Caco-2 (cell line): ENCODE results near the gene LEKR1. TPM values are rescaled to one million over a fixed set of nuclear protein-coding genes. Genes with fewer than 3 reads are reported as not detected.

ENCODE experiments used
- BruUV-seq: library from RNA; stranded (reverse); fragments of 400-500 nt; replicated peaks from 2 replicates; lab custom pipeline; 2021; lab: Mats Ljungman, UMichigan
- CTCF ChIA-PET: fragments of 300-600 bp; sonication (Branson Sonifier 250); formaldehyde crosslinking; loops from one replicate; lab custom pipeline; 2022; ENCODE audit warnings: antibody characterized with exemption; lab: Charles Lee
- POLR2A ChIA-PET: fragments of 300-600 bp; sonication (Branson Sonifier 250); formaldehyde crosslinking; loops from one replicate; lab custom pipeline; 2022; ENCODE audit warnings: antibody characterized with exemption; lab: Charles Lee
- DNase-seq, 2 experiments: peaks; one replicate each; pipeline versions ENCODE4 v3.0.0 to v3.0.0-alpha.2; 2020 to 2022
- H3K27me3 ChIP-seq: replicated peaks from 2 replicates; pipeline ENCODE4 v1.6.0; 2011; ENCODE audit warnings: low read length; ENCODE audit not compliant: control insufficient read depth, insufficient read depth
- H3K36me3 ChIP-seq: 2 replicates; pipeline ENCODE4 v1.5.1; 2011; ENCODE audit warnings: low read length; ENCODE audit not compliant: control insufficient read depth, insufficient read depth
- H3K4me1 ChIP-seq: fragments of 250-450 bp; sonication (Bioruptor Pico); 2 replicates; pipeline ENCODE4 v1.5.1; 2020; ENCODE audit warnings: mild to moderate bottlenecking
- H3K4me3 ChIP-seq: 2 replicates; pipeline ENCODE4 v1.5.1; 2011; ENCODE audit warnings: low read depth, mild to moderate bottlenecking, control low read depth, low read length
- H3K9me3 ChIP-seq: fragments of 250-450 bp; sonication (Bioruptor Pico); 2 replicates; pipeline ENCODE4 v1.5.1; 2020; ENCODE audit warnings: mild to moderate bottlenecking, moderate library complexity
- H3K27ac Mint-ChIP-seq: one replicate; pipeline ENCODE4 v1.8.0; 2022; ENCODE audit warnings: mixed read lengths; ENCODE audit not compliant: unreplicated experiment
- H3K27me3 Mint-ChIP-seq: one replicate; pipeline ENCODE4 v1.8.0; 2022; ENCODE audit warnings: mixed read lengths; ENCODE audit not compliant: insufficient read depth, unreplicated experiment
- H3K36me3 Mint-ChIP-seq: one replicate; pipeline ENCODE4 v1.8.0; 2022; ENCODE audit warnings: mild to moderate bottlenecking, mixed read lengths; ENCODE audit not compliant: insufficient read depth, unreplicated experiment
- H3K4me1 Mint-ChIP-seq: one replicate; pipeline ENCODE4 v1.8.0; 2022; ENCODE audit warnings: low read depth, mixed read lengths; ENCODE audit not compliant: unreplicated experiment
- H3K4me3 Mint-ChIP-seq: one replicate; pipeline ENCODE4 v1.8.0; 2022; ENCODE audit warnings: mild to moderate bottlenecking, moderate library complexity, mixed read lengths; ENCODE audit not compliant: unreplicated experiment
- H3K9me3 Mint-ChIP-seq: one replicate; pipeline ENCODE4 v1.8.0; 2022; ENCODE audit warnings: mixed read lengths; ENCODE audit not compliant: unreplicated experiment
- intact Hi-C: fragments of 100-400 bp; cut with micrococcal nuclease; formaldehyde crosslinking; loops from one replicate; pipeline ENCODE4 v1.10.0; 2022; ENCODE audit not compliant: unreplicated experiment
- total RNA-seq: library from RNA; stranded (reverse); gene quantifications from 2 replicates; pipeline ENCODE4 v1.2.3, GENCODE V29; 2022
- TF ChIP-seq, protein P1 (sequence below), 2 experiments: fragments of 200-600 bp in 1 of 2; IDR thresholded peaks; 1 replicate in 1 of 2; 2 replicates in 1 of 2; pipeline versions ENCODE4 v1.5.1 to v1.8.0; 2011 to 2022; ENCODE audit warnings: antibody characterized with exemption in 1 of 2, control low read depth in 1 of 2, inconsistent platforms in 1 of 2, low read depth in 1 of 2, low read length in 1 of 2, mild to moderate bottlenecking in 1 of 2, moderate library complexity in 1 of 2; ENCODE audit not compliant: insufficient read depth in 1 of 2, severe bottlenecking in 1 of 2, unreplicated experiment in 1 of 2

The LEKR1 gene
- total RNA-seq, 1 experiment from 2014 or later = 1.6 TPM

DNA sequence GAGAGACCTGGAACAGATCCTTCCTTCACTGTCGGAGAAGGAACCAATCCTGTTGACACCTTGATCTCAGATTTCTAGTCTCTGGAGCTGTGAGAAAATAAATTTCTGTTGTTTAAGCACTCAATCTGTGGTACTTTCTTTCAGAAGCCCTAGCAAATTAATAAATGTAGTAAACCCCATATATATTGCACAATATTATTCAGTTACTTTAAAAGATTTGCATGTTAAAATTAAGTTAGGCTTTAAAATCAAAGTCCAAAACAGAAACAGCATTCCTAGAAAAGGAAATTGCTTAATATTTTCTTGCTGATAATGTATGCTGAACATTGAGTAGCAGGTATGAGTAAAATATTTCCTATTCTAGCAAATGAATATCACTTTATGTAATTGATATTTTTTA, 113.2 kb downstream of the LEKR1 start:
- no peaks in the 10 kb centered on the region for H3K36me3 ChIP-seq
- ChIA-PET CTCF (no interaction called here), POLR2A (no interaction called here)
- Mint-ChIP-seq H3K9me3 (no peaks in the 10 kb centered on the region), H3K27ac (no peak overlapping the region), H3K36me3 (no peaks in the 10 kb centered on the region), H3K4me3 (no peak overlapping the region), H3K4me1 (no peaks in the 10 kb centered on the region), H3K27me3 (no peaks in the 10 kb centered on the region)
- H3K9me3 ChIP-seq = no peaks in the 10 kb centered on the region
- intact Hi-C loops = no loop called here
- no TSS peak for BruUV-seq
- no peaks in the 10 kb centered on the region for H3K27me3 ChIP-seq
- TF ChIP-seq, protein P1, sequence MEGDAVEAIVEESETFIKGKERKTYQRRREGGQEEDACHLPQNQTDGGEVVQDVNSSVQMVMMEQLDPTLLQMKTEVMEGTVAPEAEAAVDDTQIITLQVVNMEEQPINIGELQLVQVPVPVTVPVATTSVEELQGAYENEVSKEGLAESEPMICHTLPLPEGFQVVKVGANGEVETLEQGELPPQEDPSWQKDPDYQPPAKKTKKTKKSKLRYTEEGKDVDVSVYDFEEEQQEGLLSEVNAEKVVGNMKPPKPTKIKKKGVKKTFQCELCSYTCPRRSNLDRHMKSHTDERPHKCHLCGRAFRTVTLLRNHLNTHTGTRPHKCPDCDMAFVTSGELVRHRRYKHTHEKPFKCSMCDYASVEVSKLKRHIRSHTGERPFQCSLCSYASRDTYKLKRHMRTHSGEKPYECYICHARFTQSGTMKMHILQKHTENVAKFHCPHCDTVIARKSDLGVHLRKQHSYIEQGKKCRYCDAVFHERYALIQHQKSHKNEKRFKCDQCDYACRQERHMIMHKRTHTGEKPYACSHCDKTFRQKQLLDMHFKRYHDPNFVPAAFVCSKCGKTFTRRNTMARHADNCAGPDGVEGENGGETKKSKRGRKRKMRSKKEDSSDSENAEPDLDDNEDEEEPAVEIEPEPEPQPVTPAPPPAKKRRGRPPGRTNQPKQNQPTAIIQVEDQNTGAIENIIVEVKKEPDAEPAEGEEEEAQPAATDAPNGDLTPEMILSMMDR (IDR thresholded peaks at IDR 0.05; ENCODE audit: insufficient read depth in 1 of 2, low read depth in 1 of 2, low read length in 1 of 2, severe bottlenecking in 1 of 2, unreplicated experiment in 1 of 2) = no peak
- no peaks in the 10 kb centered on the region for H3K4me1 ChIP-seq
- DNase-seq = no peak
- no peak overlapping the region for H3K4me3 ChIP-seq

DNA sequence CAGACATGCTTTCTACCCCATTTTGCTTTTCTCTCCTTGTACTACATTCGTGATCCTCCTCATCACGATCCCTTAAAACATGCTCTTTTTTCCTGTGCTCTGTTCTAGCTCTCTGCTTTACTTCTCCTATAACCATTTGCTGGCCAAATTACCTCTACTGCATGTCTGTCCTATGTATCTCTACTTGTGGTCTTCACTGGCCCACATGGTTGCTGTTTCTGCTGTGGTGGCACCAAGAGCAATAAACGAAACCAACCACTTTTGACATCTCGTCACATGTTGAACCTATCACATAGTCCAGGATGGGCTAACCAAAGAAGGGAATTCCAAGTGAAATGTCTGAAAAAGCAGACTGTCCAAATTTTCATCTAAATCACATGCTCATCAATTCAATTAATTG, 115.2 kb downstream of the LEKR1 start:
- Histone ChIP-seq H3K4me1 (no peaks in the 10 kb centered on the region), H3K9me3 (no peaks in the 10 kb centered on the region), H3K36me3 (no peaks in the 10 kb centered on the region), H3K27me3 (no peaks in the 10 kb centered on the region), H3K4me3 (no peak overlapping the region)
- Mint-ChIP-seq H3K27me3 (no peaks in the 10 kb centered on the region), H3K4me1 (no peaks in the 10 kb centered on the region), H3K36me3 (no peaks in the 10 kb centered on the region), H3K4me3 (no peak overlapping the region), H3K27ac (no peak overlapping the region), H3K9me3 (no peaks in the 10 kb centered on the region)
- TF ChIP-seq, protein P1 (IDR thresholded peaks at IDR 0.05; ENCODE audit: insufficient read depth in 1 of 2, low read depth in 1 of 2, low read length in 1 of 2, severe bottlenecking in 1 of 2, unreplicated experiment in 1 of 2) = no peak
- no TSS peak for BruUV-seq
- CTCF ChIA-PET = no interaction called here
- DNase-seq = no peak
- POLR2A ChIA-PET = no interaction called here
- intact Hi-C loops = no loop called here

DNA sequence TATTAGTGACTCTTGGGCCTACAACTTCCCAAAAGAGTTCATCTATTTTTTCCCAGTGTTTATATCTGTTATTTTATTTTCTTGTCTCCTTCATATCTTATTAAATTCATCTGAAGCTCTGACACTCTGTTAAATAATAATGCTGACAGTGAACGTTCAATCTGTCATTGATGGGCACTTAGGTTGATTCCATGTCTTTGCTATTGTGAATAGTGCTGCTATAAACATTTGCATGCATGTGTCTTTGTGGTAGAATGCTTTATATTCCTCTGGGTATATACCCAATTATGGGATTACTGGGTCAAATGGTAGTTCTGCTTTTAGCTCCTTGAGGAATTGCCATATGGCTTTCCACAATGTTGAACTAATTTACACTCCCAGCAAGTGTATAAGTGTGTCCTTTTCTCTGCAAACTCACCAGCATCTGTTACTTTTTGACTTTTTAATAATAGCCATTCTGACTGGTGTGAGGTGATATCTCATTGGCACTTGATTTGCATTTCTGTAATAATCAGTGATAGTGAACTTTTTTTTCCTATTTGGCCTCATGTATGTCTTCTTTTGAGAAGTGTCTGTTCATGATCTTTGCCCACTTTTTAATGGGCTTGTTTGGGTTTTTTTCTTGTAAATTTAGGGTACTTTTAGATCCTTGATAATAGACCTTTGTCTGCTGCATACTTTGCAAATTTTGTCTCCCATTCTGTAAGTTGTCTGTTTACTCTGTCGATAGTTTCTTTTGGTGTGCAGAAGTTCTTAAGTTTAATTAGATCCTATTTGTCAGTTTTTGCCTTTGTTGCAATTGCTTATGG, 122.5 kb downstream of the LEKR1 start:
- ChIA-PET POLR2A (no interaction called here), CTCF (no interaction called here)
- Mint-ChIP-seq H3K27ac (no peak overlapping the region), H3K9me3 (no peaks in the 10 kb centered on the region), H3K36me3 (no peaks in the 10 kb centered on the region), H3K4me3 (no peak overlapping the region), H3K27me3 (peaks cover 2% of the 10 kb centered on the region), H3K4me1 (no peaks in the 10 kb centered on the region)
- no peaks in the 10 kb centered on the region for H3K9me3 ChIP-seq
- no peaks in the 10 kb centered on the region for H3K27me3 ChIP-seq
- H3K4me3 ChIP-seq = no peak overlapping the region
- no peaks in the 10 kb centered on the region for H3K36me3 ChIP-seq
- TF ChIP-seq, protein P1 (IDR thresholded peaks at IDR 0.05; ENCODE audit: insufficient read depth in 1 of 2, low read depth in 1 of 2, low read length in 1 of 2, severe bottlenecking in 1 of 2, unreplicated experiment in 1 of 2) = no peak
- no peaks in the 10 kb centered on the region for H3K4me1 ChIP-seq
- intact Hi-C loops = no loop called here
- no TSS peak for BruUV-seq
- DNase-seq = no peak
